Testis (tissue), 2 donors: Measurements from ENCODE around the gene LRFN5.

Experiments used
- CTCF ChIP-seq, 3 experiments: fragments of 450-650 bp in 2 of 3; fragments of 200-600 bp in 1 of 3; sonication (generic) in 1 of 3; IDR thresholded peaks; one replicate each; pipeline ENCODE4 v1.5.1; 2016 to 2019; ENCODE audit warnings: antibody characterized with exemption in 3 of 3, mild to moderate bottlenecking in 2 of 3, moderate library complexity in 1 of 3
- POLR2A ChIP-seq: fragments of 450-650 bp; IDR thresholded peaks from one replicate; pipeline ENCODE4 v1.6.1; 2017; ENCODE audit warnings: antibody characterized with exemption, mild to moderate bottlenecking, moderate library complexity

- TF ChIP-seq CTCF (IDR thresholded peaks at IDR 0.05) (no peak), POLR2A (no peak)
Measured at GRCh38 chr14:41915732-41916131, 309.1 kb downstream of the LRFN5 start.
